Fibroblast of pulmonary artery (primary cell): ENCODE results near the gene C11orf97.

Experiments used
- DNase-seq: peaks from one replicate; pipeline ENCODE4 v3.0.0-alpha.2; 2010; ENCODE audit warnings: low read depth
- H3K4me3 ChIP-seq: replicated peaks from 2 replicates; pipeline ENCODE4 v1.5.1; 2011; ENCODE audit warnings: low read depth, mild to moderate bottlenecking, control low read depth, low read length, moderate library complexity
- TF ChIP-seq, protein P1 (sequence below): IDR thresholded peaks from 2 replicates; pipeline ENCODE4 v1.5.1; 2011; ENCODE audit warnings: mild to moderate bottlenecking, control low read depth, low read length, inconsistent platforms; ENCODE audit errors: missing control alignments

C11orf97 gene

DNA sequence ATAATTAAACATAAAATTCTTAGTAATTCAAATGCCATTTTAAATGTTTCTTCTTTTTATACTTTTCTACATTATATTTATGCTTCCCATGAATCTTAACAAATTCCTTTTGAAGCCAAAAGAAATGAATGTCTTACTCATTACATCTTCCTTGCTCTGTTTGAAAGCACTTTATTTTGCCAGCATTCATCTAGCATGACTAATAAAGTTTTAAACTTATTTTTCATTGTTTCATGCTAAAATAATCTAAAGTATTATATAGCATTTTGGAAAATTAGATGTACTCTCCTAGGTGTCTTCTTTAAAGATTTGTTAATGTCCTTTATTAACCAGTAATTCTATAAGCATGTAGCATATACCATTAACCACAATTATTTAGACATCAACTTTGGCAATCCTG, 45.2 kb downstream of the C11orf97 start:
- no peak for DNase-seq
- H3K4me3 ChIP-seq, result no peak overlapping the region
- TF ChIP-seq, protein P1, sequence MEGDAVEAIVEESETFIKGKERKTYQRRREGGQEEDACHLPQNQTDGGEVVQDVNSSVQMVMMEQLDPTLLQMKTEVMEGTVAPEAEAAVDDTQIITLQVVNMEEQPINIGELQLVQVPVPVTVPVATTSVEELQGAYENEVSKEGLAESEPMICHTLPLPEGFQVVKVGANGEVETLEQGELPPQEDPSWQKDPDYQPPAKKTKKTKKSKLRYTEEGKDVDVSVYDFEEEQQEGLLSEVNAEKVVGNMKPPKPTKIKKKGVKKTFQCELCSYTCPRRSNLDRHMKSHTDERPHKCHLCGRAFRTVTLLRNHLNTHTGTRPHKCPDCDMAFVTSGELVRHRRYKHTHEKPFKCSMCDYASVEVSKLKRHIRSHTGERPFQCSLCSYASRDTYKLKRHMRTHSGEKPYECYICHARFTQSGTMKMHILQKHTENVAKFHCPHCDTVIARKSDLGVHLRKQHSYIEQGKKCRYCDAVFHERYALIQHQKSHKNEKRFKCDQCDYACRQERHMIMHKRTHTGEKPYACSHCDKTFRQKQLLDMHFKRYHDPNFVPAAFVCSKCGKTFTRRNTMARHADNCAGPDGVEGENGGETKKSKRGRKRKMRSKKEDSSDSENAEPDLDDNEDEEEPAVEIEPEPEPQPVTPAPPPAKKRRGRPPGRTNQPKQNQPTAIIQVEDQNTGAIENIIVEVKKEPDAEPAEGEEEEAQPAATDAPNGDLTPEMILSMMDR, result no peak

DNA sequence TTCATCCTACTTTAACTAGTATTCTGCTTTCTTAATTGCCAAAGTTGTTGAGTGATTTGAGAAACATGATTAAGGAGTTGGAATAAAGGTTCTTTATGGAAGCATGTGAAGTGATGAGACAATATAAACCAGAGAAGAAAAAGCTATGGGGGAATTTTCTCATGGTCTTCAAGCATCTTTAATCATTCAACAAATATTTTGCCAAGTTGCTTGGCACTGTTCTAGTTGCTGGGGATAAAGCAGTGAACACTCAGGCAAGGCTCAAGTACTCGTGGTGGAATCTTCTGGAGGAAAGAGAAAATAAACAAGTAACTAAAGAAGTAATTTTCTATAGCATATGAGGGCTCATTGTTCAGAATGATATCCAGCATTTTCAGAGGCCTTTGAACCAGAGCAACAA, 45.7 kb downstream of the C11orf97 start:
- TF ChIP-seq, protein P1, result no peak
- no peak overlapping the region for H3K4me3 ChIP-seq
- DNase-seq, result no peak

DNA sequence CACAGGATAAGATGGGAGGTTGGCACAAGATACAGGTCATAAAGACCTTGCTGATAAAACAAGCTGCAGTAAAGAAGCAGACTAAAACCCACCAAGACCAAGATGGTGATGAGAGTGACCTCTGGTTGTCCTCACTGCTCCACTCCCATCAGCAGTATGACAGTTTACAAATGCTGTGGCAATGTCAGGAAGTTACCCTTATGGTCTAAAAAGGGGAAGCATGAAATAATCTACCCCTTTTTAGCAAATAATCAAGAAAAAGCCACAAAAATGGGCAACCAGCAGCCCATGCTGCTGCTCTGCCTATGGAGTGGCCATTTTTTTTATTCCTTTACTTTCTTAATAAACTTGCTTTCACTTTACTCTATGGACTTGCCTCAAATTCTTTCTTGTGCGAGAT, 46.2 kb downstream of the C11orf97 start:
- H3K4me3 ChIP-seq, result no peak overlapping the region
- TF ChIP-seq, protein P1, result no peak
- DNase-seq, result no peak

DNA sequence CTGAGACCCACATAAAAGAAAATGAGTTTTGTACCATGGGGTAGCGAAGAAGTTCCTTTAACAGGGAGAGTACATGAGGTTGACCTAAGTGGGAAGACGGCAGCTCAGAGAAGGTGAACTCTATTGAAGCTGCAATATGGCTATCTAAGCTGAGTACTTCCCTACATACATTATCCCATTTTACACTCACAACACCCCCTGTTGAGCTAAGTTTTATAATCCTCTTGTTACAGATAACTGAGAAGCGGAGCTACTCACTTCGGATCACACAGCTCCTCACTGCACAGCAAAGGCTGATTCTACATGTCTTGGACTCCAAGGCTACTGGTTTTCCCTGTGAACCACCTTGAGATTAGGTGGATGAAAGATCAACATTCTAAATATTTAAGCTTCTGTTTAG, 46.7 kb downstream of the C11orf97 start:
- no peak overlapping the region for H3K4me3 ChIP-seq
- TF ChIP-seq, protein P1, result no peak
- no peak for DNase-seq

DNA sequence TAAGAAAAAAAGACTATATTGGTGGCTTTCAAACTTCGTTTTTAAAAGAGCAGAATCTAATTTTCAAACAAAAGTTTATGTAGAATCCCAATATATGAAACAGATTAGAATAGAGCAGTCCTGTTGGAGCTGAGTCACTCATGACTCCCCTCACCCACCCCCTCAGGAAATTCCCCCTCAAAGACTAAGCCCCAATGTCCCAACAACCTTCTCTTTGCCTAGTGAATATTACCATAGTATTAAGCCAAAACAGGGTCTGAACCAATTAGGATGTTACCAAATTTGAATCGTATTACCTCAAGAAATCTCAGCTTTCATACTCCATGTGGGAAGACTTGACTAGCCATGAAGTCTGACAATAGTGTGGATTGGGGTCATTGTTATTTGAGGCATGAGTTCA, 47.1 kb downstream of the C11orf97 start:
- TF ChIP-seq, protein P1, result no peak
- DNase-seq, result no peak
- H3K4me3 ChIP-seq, result no peak overlapping the region

DNA sequence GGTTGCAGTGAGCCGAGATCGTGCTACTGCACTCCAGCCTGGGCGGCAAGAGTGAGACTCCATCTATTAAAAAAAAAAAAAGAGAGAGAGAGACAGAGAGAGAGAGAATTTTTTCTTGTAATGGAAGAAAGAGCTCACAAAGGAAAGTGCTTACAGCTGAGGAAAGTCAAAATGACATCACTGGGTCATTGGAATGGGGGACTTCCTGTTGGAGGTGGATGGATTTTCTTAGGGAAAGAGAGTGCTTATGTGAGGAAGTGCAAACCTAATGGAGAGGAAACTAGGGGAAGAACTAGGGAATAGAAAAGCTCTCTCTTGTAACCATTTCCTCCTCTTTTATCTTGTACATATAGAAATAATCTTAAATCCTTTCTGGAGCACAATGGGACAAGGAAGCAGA, 48.6 kb downstream of the C11orf97 start:
- TF ChIP-seq, protein P1, result no peak
- H3K4me3 ChIP-seq, result no peak overlapping the region
- no peak for DNase-seq

DNA sequence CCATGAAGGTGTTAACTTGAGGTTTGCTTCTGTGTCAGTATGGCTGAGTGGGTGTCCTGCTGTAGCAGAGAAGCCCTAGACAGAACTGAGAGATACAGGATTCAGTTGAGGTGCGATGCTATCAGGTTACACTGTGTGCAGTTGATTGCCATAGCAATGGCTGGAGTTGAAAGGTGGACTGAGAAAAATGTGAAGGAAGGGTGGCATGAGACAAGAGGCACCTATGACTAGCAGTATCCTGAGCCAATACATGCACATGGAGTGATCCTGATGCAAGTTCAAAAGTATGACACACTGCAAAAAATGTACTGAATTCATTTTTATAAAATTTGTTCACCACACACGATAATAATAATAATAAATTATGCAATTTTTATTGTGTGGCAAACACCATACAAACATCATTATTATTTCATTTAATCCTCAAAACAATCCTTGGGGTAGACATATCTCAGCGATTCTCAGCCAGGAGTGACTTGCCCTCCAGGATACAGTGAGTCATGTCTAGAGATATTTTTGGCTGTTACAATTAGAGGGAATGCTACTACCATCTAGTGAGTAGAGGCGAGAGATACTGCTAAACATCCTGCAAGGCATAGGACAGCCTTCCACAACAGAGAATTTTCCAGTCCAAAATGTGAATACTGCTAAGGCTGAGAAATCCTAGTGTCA, 51.1 kb downstream of the C11orf97 start:
- DNase-seq, result peak; percentile 74
- H3K4me3 ChIP-seq, result no peak overlapping the region
- TF ChIP-seq, protein P1, result peak; percentile 45
